GM12873 (cell line): Measurements from ENCODE around the gene OR1D5.

Experiments used
- TF ChIP-seq, protein P1 (sequence below): IDR thresholded peaks from 2 replicates; pipeline ENCODE4 v1.5.1; 2012; ENCODE audit warnings: low read depth, mild to moderate bottlenecking, moderate library complexity, low read length, control low read depth; ENCODE audit not compliant: insufficient read depth; ENCODE audit errors: missing control alignments

Gene OR1D5

GRCh38 chr17:3043737-3044365, 19.6 kb downstream of the OR1D5 start:
- TF ChIP-seq, protein P1, sequence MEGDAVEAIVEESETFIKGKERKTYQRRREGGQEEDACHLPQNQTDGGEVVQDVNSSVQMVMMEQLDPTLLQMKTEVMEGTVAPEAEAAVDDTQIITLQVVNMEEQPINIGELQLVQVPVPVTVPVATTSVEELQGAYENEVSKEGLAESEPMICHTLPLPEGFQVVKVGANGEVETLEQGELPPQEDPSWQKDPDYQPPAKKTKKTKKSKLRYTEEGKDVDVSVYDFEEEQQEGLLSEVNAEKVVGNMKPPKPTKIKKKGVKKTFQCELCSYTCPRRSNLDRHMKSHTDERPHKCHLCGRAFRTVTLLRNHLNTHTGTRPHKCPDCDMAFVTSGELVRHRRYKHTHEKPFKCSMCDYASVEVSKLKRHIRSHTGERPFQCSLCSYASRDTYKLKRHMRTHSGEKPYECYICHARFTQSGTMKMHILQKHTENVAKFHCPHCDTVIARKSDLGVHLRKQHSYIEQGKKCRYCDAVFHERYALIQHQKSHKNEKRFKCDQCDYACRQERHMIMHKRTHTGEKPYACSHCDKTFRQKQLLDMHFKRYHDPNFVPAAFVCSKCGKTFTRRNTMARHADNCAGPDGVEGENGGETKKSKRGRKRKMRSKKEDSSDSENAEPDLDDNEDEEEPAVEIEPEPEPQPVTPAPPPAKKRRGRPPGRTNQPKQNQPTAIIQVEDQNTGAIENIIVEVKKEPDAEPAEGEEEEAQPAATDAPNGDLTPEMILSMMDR = peak; percentile 58

DNA sequence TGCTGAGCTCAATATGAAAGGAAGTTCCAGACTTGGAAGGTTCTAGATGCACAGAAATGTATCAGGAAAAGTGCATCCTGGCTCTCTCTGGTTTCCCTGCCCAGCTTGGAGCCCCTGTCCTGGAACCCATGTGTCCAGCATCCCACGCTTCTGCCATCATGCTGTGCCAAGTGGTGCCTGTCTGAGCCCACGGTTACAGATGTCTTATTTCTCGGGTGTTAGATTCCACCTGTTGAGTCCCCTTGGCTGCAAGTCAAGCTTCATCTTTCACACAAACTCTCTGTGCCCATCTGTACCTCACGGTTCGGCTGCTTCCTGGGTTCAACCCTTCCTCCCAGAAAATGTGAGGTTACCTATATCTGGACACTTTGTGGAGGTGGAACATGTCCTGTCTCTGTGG, 22.5 kb downstream of the OR1D5 start:
- TF ChIP-seq, protein P1 = no peak

DNA sequence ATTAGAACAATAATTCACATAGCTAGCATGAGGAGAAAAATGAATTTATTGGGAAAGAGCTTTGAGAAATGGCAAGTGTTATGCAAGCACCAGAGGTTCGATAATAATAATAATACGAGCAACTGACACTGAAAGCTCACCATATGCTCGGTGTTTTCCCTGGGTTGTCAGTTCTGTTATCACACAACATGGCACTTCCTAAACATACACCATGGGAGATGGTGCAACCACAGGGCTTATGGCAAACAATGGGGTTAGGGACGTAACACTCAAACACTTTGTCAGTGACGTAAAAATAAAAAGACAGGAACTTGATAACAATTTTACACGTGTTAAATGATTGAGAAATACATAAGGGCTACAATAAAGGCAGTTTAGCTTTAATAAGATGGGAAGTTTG, 23.7 kb downstream of the OR1D5 start:
- TF ChIP-seq, protein P1 = no peak

DNA sequence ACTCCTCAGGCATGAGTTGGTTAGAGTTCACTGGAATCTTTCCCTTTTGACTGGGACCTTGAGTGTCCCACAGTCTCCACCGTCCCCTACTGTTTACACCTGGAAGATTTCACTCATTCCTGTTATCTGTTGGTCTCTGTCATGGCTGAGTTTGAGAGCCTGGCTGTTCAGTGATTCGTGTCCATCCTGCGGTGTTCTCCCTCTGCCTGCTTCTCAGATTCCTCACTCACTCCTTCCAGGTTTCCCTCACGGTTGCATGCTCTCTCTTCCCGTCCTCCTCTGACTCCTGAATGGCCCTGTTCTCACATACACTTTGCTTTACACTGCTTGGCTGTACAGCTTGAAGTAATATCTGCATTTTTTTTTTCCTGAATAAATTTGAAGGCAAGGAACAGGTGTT, 24.5 kb downstream of the OR1D5 start:
- TF ChIP-seq, protein P1 = no peak

DNA sequence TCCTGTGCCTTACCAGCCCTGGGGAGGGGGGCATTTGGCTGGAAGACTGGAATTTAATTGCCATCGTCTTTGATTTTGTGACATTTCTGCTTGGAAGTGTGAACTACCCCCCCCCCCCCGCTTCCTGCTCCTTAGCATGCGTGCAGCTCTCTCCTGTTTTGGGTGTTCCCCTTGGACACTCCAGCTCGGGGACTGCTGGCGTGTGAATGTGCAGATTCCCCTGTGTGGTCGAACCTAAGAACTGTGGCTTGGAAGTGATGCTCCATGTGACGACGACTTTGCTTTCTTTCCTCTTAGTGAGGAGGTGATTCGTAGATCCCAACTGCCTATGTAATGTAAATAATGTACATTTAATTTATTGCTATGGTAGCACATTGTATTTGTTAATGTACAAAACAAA, 26.1 kb downstream of the OR1D5 start:
- TF ChIP-seq, protein P1 = no peak

DNA sequence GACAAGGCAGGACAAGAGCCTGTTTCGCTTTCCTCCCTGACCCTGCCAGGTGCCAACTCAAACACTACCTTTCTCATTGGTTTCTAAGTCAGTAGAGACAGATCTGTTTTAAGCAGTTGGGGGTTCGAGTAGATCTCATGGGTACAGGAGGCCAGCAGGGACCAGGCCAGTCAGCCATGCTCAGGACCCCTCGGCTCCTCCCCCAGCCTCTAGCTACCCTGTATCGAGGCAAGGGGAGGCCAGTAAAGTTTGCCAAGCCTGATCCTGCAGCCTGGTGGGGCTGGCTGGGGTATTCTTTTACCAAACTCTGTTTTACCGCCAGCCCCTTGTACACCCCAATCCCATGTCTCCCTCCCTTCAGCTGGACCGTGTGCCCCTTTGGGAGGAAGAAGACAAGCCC, 26.6 kb downstream of the OR1D5 start:
- TF ChIP-seq, protein P1 = no peak

GRCh38 chr17:3035968-3036280, 27.5 kb downstream of the OR1D5 start:
- TF ChIP-seq, protein P1 = no peak
